Choroid plexus epithelial cell (primary cell): ENCODE measurements around the gene OR1L8.

Experiments
- DNase-seq: peaks from one replicate; pipeline ENCODE4 v3.0.0-alpha.2; 2010; ENCODE audit warnings: low read depth
- H3K4me3 ChIP-seq: 2 replicates; pipeline ENCODE4 v1.5.1; 2011; ENCODE audit warnings: low read depth, mild to moderate bottlenecking, control low read depth, low read length, moderate library complexity
- CTCF ChIP-seq: conservative IDR thresholded peaks from 2 replicates; pipeline ENCODE4 v1.5.1; 2011; ENCODE audit warnings: low read depth, mild to moderate bottlenecking, control low read depth, inconsistent platforms, low read length, moderate library complexity

OR1L8 gene

GRCh38 chr9:122579874-122580273 lies 3.3 kb downstream of the OR1L8 start:
- TF ChIP-seq CTCF, result no peak
- no peak for DNase-seq
- H3K4me3 ChIP-seq, result no peak overlapping the region

- H3K4me3 ChIP-seq, result no peak overlapping the region
- no peak for TF ChIP-seq CTCF
- DNase-seq, result no peak
These were observed 10.7 kb downstream of the OR1L8 start for GRCh38 chr9:122572456-122572855.

- no peak for DNase-seq
- TF ChIP-seq CTCF, result no peak
- H3K4me3 ChIP-seq, result no peak overlapping the region
These were observed 15.3 kb downstream of the OR1L8 start for GRCh38 chr9:122567901-122568300.

- no peak for DNase-seq
- no peak overlapping the region for H3K4me3 ChIP-seq
- no peak for TF ChIP-seq CTCF
These were observed 20.9 kb downstream of the OR1L8 start for GRCh38 chr9:122562134-122562760.

- TF ChIP-seq CTCF, result no peak
- DNase-seq, result no peak
- H3K4me3 ChIP-seq, result no peak overlapping the region
These were observed 21.7 kb downstream of the OR1L8 start for GRCh38 chr9:122561446-122561845.

GRCh38 chr9:122552812-122553211 lies 30.4 kb downstream of the OR1L8 start, which contains the start of gene OR1N2:
Gene OR1N2 (plus strand): TSS chr9:122553112. CDS start chr9:122553212, 100 bp downstream.
- TF ChIP-seq CTCF, result no peak
- DNase-seq, result no peak
- H3K4me3 ChIP-seq, result no peak within 1 kb of the TSS

- no peak for DNase-seq
- H3K4me3 ChIP-seq, result no peak overlapping the region
These were observed 31.8 kb downstream of the OR1L8 start for GRCh38 chr9:122551371-122551770.

More at GRCh38 chr9:122551371-122551770, 31.8 kb downstream of the OR1L8 start:
- no peak for TF ChIP-seq CTCF
